NOMO-1 (cell line): Measurements from ENCODE around the gene PHLDB3.
A peak's percentile ranks its signal among the peaks of the same experiment; 100 is the strongest.
"Not testable (repeated sequence)": the region's sequence is repeated elsewhere in the genome, so short reads cannot be mapped to it uniquely, and the experiment has no call there.

Experiments used
- DNase-seq, 2 experiments: peaks; one replicate each; lab custom pipeline; 2025; ENCODE audit not compliant: unreplicated experiment in 2 of 2; lab: John Stamatoyannopoulos, UW

PHLDB3 gene

DNA sequence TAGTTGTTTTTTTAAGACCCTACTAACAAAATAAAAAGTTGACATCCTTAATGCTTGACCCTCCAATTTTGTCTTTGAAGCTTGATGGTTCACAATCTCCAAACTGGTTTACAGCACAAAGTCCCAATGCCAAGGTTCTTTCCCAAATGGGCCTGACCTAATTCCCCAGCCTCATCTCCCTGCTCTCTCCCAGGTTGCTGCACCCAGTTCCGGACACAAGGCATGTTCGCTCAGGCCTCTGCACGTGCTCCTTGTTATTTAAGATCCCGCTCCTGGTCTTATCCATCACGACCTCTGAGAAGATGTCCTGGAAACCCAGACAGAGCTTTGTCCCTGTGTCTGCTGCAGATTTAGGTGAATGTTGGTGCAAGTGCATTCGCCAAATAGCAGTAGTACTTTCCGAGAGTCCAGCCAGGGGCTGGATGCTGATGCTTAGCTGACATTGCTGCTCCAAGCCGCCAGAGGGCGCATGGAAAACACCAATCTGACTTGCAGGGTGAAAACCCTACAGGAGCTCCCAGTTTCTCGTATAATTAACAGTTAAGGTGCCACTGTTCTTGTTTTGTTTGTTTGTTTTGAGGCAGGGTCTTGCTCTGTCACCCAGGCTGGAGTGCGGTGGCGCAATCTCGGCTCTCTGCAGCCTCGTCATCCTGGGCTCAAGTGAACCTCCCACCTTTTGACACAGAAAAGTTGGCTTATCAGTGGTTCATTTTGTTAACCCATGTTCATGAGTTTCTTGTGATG lies 57.6 kb downstream of the PHLDB3 start:
- peak in 1 of 2 experiments; percentile 75 for DNase-seq

DNA sequence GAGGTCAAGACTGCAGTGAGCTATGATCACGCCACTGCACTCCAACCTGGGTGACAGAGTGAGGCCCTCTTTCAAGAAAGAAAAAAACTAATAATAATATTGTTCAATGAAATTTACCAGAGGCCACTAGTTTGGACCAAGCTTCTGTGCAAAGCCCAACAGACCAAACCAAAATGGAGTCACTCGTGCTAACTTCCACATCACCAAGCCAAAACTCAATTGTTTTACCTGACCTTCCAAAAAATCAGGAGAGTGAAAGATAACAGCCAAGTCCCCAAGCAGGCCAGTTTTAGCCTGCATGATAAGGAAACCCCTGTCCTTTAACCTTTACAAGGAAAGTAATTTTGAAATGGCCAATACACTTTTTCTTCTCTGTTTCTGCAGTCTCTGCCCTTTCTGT lies 59.1 kb downstream of the PHLDB3 start:
- DNase-seq: no peak

DNA sequence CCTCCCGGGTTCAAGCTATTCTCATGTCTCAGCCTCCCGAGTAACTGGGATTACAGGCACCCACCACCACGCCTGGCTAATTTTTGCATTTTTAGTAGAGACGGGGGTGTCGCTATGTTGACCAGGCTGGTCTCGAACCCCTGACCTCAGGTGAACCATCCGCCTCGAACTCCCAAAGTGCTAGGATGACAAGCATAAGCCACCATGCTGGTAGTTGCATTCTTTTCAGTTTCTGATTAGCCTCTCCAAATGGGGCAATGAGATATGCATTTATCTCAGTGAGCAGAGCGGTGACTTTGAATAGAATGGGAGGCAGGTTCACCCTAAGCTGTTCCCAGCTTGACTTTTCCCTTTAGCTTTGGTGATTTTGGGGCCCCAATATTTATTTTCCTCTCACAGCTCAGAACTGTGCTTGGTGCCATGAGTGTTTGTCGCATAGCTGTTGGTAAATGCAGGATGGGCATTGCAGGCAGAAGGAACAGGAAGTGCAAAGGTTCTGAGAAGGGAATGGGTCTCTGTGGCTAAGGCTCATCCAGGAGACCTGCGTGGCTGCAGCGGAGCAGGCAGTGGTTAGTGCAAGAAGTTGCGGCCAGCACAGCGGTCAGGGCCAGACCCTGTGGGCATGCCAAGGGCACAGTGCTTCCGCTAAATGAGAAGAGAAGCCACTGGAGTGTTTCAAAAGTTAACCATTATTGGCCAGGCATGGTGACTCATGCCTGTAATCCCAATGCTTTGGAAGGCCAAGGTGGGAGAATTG lies 59.8 kb downstream of the PHLDB3 start:
- DNase-seq: peak; percentile 47 to 50

DNA sequence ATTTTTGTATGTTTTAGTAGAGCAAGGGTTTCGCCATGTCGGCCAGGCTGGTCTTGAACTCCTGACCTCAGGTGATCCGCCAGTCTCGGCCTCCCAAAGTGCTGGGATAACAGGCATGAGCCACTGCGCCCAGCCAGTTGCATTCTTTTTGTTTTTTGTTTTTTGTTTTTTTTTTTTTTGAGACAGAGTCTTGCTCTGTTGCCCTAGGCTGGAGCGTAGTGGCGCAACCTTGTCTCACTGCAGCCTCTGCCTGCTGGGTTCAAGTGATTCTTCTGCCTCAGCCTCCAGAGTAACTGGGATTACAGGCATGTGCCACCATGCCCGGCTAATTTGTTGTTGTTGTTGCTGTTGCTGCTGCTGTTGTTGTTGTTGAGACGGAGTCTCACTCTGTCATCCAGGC lies 60.5 kb downstream of the PHLDB3 start:
- not testable (repeated sequence) for DNase-seq

DNA sequence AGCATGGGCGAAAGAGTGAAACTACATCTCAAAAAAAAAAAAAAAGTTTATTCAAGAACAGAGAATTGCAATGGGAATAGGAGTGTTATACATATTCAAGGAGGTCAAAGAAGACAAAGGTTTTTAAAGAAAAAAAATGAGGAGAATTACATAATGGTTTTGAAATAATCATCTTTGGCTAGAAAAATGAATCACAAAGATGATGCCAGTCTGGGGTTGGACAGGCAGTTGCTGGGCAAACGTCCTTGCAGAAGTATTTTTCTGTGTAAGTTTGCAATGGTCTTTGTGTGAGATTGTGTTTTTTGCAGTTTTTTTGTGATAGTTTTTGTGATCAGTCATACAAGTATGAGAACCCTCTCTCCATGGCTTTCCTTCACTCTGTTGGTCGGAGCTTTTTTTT lies 62.8 kb downstream of the PHLDB3 start:
- DNase-seq: peak in 1 of 2 experiments; percentile 29

DNA sequence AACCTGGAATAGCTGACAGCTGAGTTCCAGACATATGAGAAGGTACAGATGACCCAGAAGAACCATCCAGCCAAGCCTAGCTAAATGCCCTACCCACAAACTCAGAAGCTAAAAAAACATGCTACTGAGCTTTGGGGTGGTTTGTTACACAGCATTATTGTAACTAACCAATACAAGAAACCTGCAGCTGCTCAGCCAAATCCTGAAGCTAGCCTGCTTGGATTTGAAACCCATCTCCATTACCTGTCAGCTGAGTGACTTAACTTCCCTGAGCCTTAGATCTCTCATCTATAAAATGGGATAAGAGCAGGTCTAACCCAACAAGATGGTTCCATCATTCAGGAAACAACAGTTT lies 64.9 kb downstream of the PHLDB3 start:
- DNase-seq: no peak

DNA sequence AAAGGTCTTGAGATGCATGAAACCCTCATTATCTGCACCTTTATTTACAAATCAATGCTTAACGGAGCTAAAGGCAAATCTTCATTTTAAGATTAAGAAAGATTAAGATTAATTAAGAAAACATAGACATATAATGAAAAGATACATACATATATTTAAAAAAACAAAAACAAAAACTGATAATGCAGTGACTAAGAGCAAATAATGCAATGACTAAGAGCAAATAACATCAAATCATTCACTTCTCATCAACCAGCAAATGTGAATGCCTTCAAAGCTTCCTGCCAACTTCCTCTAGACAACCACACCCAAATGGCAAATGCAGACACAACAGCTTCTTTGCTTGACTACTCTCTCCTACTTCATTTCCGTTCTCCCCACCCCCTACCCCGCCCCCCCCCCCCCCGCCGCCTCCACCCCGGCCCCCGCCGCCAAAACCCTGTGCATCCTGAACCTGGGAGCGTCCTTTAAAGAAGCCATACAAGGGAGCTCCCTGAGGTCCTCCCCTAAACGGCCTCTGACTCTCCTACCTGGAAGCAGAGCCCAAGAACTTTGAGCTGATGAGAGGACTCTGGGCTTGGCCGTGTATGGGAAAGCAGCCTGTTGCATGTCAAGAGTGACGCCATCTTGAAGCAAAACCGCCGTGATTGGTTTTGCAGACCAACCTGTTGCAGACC lies 65.4 kb downstream of the PHLDB3 start:
- DNase-seq: peak; percentile 51 to 63

DNA sequence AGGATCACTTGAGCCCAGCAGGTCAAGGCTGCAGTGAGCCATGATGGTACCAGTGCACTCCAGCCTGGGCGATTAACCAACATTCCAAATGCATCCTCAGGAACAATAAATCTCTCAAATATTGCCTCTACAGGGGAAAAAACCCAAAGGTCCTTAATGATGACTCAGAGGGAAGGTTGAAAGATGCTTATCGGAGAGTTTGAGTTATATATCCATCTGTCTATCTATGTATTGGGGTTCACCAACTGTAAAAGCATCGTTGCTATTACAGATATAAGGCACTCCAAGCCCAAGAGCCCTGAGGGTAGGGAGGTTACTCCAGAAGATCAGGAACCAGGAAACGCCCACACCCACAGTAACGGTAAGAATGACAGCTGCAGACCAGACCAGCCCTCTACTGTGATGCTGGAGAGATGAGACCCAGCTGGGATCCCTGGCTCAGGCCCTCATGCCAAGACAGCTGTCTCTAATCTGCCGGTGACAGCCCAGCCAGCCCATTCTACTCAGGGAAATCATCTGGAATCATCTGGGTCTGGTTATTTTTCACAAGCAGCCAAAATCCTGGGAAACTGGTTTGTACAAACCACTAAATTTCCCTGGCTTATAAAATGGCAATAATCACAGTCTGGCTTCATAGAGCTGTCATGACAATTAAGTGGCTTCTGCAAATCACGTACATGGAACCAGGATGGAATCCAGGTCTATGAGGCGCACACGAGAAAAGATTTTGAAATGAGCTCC lies 66.1 kb downstream of the PHLDB3 start:
- DNase-seq: no peak

DNA sequence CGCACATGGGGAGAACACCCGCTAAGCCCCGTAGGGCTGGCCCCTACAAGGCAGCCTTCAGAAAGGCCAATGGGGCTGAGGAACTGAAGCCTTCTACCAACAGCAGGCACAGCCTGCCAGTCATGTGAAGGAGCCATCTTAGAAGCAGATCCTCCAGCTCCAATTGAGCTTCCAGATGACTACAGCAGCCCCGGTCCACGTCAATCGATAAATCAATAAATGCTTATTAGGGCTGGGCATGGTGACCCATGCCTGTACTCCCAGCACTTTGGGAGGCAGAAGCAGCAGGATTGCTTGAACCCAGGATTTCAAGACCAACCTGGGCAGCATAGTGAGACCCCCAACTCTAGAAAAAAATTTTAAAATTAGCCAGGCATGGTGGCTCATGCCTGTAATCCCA lies 66.8 kb downstream of the PHLDB3 start:
- DNase-seq: no peak

DNA sequence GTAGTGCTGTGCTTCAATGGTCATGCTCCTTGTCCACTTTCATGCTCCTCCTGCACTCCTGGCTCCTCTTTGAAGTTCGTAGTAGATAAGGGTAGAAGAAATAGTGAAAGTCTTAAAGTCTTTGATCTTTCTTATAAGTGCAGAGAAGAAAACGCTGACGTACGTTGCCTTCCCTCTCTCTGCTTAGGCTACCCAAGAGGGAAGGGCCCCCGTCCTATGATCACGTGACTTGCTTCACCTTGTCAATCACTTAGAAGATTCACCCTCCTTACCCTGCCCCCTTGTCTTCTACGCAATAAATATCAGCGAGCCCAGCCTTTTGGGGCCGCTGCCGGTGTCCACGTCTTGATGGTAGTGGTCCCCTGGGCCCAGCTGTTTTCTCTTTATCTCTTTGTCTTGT lies 67.3 kb downstream of the PHLDB3 start:
- DNase-seq: not testable (repeated sequence)

DNA sequence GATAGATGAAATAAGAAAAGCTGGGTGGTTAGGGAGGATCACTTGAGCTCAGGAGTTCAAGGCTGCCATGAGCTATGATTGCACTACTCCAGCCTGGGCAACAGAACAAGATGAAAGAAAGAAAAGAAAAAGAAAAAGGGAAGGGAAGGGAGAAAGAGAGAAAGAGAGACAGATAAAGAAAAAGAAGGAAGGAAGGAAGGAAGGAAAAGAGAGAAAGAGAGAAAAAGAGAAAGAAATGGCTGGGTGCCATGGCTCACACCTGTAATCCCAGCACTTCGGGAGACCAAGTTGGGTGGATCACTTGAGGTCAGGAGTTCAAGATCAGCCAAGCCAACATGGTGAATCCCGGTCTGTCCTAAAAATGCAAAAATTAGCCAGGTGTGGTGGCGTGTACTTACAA lies 68.8 kb downstream of the PHLDB3 start:
- no peak for DNase-seq

DNA sequence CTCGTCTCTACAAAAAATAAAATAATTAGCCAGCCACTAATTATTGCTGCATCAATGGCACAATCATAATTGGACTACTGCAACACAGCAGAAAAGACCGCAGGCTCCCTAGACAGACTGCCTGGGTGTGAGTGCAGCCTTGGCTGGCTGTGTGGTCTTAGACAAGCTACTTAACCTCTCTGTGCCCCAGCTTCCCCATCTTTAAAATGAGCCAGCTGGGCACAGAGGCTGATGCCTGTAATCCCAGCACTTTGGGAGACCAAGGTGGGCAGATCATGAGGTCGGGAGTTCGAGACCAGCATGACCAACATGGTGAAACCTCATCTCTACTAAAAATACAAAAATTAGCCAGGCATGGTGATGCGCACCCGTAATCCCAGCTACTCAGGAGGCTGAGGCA lies 70.9 kb downstream of the PHLDB3 start:
- no peak for DNase-seq

DNA sequence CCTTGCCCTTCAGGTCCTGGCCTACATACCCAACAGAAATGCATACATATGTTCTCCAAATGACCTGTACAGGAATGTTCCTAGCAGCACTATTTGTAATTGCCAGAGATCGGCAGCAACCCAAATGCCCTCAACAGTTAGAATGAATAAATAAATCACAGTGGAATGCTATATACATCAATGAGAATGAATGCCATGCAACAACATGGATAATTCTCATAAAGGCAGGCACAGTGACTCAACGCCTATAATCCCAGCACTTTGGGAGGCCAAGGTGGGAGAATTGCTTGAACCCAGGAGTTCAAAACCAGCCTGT lies 71.2 kb downstream of the PHLDB3 start:
- no peak for DNase-seq

DNA sequence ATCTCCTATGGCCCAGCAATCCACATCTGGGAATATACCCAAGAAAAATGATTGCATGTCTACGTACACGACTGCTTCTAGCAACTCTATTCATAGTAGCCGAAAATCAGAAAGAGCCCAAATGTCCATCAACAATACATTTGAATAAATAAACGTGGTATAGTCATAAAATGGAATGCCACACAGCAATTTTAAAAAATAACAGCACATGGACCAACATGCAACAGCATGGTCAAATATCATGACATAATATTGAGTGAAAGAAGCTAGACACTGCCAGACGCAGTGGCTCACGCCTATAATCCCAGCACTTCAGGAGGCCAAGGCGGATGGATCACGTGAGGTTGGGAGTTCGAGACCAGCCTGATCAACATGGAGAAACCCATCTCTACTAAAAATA lies 73.6 kb downstream of the PHLDB3 start:
- DNase-seq: no peak

DNA sequence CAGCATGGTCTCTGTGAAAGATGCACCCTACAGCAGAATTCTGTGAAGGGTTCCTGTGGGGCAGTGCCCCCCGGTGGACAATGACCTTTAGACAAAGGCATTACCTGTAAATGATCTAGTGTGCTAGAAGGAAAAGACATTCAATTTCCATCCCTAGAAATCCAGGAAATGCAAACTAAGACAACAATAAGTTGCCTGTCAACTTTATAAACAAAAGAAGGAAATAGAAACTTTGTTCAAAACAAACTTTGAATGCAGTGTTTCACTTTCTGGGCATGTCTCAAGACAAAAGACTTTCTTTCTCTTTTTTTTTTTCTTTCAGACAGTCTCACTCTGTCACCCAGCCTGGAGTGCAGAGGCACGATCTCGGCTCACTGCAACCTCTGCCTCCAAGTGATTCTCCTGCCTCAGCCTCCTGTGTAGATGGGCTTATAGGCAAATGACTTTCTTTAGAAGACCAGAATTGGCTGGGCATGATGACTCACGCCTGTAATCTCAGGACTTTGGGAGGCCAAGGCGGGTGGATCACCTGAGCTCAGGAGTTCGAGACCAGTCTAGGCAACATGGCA lies 74.3 kb downstream of the PHLDB3 start:
- no peak for DNase-seq

DNA sequence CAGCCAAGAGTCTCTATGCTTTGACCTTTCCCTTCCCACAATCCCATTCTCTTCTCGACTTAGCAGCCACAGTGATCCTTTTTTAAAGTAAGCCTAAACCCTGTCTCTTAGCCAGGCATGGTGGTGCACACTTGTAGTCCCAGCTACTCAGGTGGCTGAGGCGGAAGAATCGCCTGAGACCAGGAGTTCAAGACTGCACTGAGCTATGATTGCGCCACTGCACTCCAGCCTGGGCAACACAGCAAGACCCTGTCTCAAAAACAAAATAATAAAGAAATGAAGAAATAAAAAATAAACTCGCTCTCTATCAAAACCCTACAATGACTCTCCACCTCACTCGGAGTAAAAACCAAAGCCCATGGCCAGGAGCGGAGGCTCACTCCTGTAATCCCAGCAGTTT lies 75.2 kb downstream of the PHLDB3 start:
- DNase-seq: no peak

DNA sequence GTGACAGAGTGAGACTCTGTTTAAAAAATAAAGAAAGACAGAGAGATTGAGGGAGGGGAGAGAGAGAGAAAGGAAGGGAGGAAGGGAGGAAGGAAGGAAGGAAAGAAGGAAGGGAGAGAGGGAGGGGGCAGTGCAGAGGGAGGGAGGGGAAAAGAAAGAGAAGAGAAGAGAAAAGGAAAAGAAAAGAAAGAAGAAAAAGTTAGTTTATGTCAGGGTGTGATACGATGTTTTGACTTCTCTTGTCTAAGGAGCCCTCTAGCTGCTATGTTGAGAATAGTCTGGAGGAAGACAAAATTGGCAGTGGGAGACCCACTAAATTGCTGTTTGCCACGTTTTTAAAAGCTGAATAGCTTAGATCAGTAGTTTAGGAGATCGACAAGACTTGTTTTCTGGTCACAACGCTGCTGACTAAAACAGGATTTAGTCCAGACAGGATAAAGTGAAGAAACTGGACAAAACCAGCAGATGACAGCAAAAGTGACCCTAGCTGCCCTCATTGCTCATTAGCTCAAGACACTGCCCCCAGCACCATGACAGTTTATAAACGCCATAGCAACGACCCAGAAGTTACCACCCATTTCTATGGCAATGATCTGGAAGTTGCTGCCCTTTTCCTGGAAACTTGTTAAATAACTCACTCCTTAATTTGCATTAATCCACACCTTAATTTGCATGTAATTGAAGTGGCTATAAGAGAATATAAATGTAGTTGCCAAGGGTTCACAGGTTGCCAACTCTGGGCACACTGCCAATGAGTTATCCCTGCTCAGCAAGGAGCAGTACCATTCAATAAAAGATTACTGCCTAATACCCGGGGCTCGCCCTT lies 78.8 kb downstream of the PHLDB3 start:
- DNase-seq: peak in 1 of 2 experiments; percentile 70
